H9 (cell line): ENCODE measurements around the gene SHE. TPM values are rescaled to one million over a fixed set of nuclear protein-coding genes. Genes with fewer than 3 reads are reported as not detected.

Experiments
- DNase-seq: peaks from one replicate; pipeline ENCODE4 v3.0.0-alpha.2; 2017
- H2AFZ ChIP-seq: one replicate; pipeline ENCODE4 v1.6.1; 2013; ENCODE audit warnings: mild to moderate bottlenecking, low read length, control low read depth, moderate library complexity
- H2AK5ac ChIP-seq: 2 replicates; pipeline ENCODE4 v1.6.1; 2013; ENCODE audit warnings: low read length, control low read depth, mixed read lengths; ENCODE audit not compliant: insufficient read length
- H2BK120ac ChIP-seq: one replicate; pipeline ENCODE4 v1.6.1; 2013; ENCODE audit warnings: low read depth, mild to moderate bottlenecking, low read length, control low read depth, inconsistent platforms; ENCODE audit not compliant: poor library complexity, severe bottlenecking
- H2BK12ac ChIP-seq: 2 replicates; pipeline ENCODE4 v1.6.1; 2013; ENCODE audit warnings: low read length, control low read depth, mixed read lengths, low read depth; ENCODE audit not compliant: insufficient read length
- H2BK15ac ChIP-seq: 2 replicates; pipeline ENCODE4 v1.6.1; 2013; ENCODE audit warnings: low read depth, low read length, control low read depth
- H2BK20ac ChIP-seq: one replicate; pipeline ENCODE4 v1.6.1; 2013; ENCODE audit warnings: low read depth, mild to moderate bottlenecking, low read length, control low read depth, inconsistent platforms; ENCODE audit not compliant: poor library complexity, severe bottlenecking
- H2BK5ac ChIP-seq: 2 replicates; pipeline ENCODE4 v1.6.1; 2013; ENCODE audit warnings: low read length, control low read depth, mixed read lengths; ENCODE audit not compliant: insufficient read length
- H3K14ac ChIP-seq: 2 replicates; pipeline ENCODE4 v1.6.1; 2013; ENCODE audit warnings: low read length, control low read depth; ENCODE audit not compliant: insufficient read depth
- H3K18ac ChIP-seq: 2 replicates; pipeline ENCODE4 v1.6.1; 2013; ENCODE audit warnings: low read depth, mild to moderate bottlenecking, mixed read lengths, low read length, control low read depth; ENCODE audit not compliant: insufficient read length
- H3K23ac ChIP-seq: 2 replicates; pipeline ENCODE4 v1.6.1; 2013; ENCODE audit warnings: low read length, control low read depth, mixed read lengths, low read depth; ENCODE audit not compliant: insufficient read length
- H3K23me2 ChIP-seq: 2 replicates; pipeline ENCODE4 v1.6.1; 2013; ENCODE audit warnings: low read depth, mild to moderate bottlenecking, mixed read lengths, low read length, control low read depth; ENCODE audit not compliant: insufficient read length, poor library complexity, severe bottlenecking
- H3K27ac ChIP-seq: 2 replicates; pipeline ENCODE4 v1.5.1; 2013; ENCODE audit warnings: low read length, control low read depth, mixed read lengths, low read depth; ENCODE audit not compliant: insufficient read length
- H3K27me3 ChIP-seq: 2 replicates; pipeline ENCODE4 v1.6.1; 2013; ENCODE audit warnings: low read length, control low read depth, inconsistent platforms; ENCODE audit not compliant: insufficient read depth
- H3K4ac ChIP-seq: 2 replicates; pipeline ENCODE4 v1.6.1; 2013; ENCODE audit warnings: low read depth, mild to moderate bottlenecking, control low read depth, inconsistent platforms, low read length, moderate library complexity
- H3K4me1 ChIP-seq: 2 replicates; pipeline ENCODE4 v1.6.1; 2013; ENCODE audit warnings: low read length, control low read depth, inconsistent platforms; ENCODE audit not compliant: insufficient read depth
- H3K4me2 ChIP-seq: 2 replicates; pipeline ENCODE4 v1.6.1; 2013; ENCODE audit warnings: low read length, control low read depth, mixed read lengths; ENCODE audit not compliant: insufficient read length, insufficient read depth
- H3K56ac ChIP-seq: 2 replicates; pipeline ENCODE4 v1.6.1; 2013; ENCODE audit warnings: low read depth, mild to moderate bottlenecking, mixed read lengths, low read length, control low read depth; ENCODE audit not compliant: insufficient read length
- H3K79me1 ChIP-seq: 2 replicates; pipeline ENCODE4 v1.6.1; 2013; ENCODE audit warnings: low read depth, mild to moderate bottlenecking, moderate library complexity, low read length, control low read depth, inconsistent platforms; ENCODE audit not compliant: insufficient read depth, poor library complexity, severe bottlenecking
- H3K79me2 ChIP-seq: 2 replicates; pipeline ENCODE4 v1.6.1; 2013; ENCODE audit warnings: low read length, control low read depth, inconsistent platforms; ENCODE audit not compliant: insufficient read depth
- H3K9ac ChIP-seq: 2 replicates; pipeline ENCODE4 v1.6.1; 2013; ENCODE audit warnings: low read length, control low read depth, mixed read lengths; ENCODE audit not compliant: insufficient read length; ENCODE audit errors: extremely low read depth
- H3K9me3 ChIP-seq: one replicate; pipeline ENCODE4 v1.6.1; 2013; ENCODE audit warnings: low read depth, low read length, inconsistent platforms; ENCODE audit not compliant: control insufficient read depth
- H3T11ph ChIP-seq: one replicate; pipeline ENCODE4 v1.6.1; 2013; ENCODE audit warnings: mild to moderate bottlenecking, low read length, control low read depth, inconsistent platforms
- H4K20me1 ChIP-seq: one replicate; pipeline ENCODE4 v1.6.1; 2013; ENCODE audit not compliant: control insufficient read depth, insufficient read length, insufficient read depth
- H4K5ac ChIP-seq: 2 replicates; pipeline ENCODE4 v1.6.1; 2013; ENCODE audit warnings: low read depth, mild to moderate bottlenecking, mixed read lengths, low read length, control low read depth; ENCODE audit not compliant: insufficient read length
- H4K8ac ChIP-seq: replicated peaks from 2 replicates; pipeline ENCODE4 v1.6.1; 2013; ENCODE audit warnings: low read length, control low read depth, mixed read lengths, low read depth; ENCODE audit not compliant: insufficient read length
- H4K91ac ChIP-seq: 2 replicates; pipeline ENCODE4 v1.6.1; 2013; ENCODE audit warnings: low read depth, mild to moderate bottlenecking, moderate library complexity, mixed read lengths, low read length, control low read depth; ENCODE audit not compliant: insufficient read length
- H3K27ac Mint-ChIP-seq, 3 experiments: 2 replicates in 2 of 3; 3 replicates in 1 of 3; pipeline ENCODE4 v1.8.0; 2020 to 2021; ENCODE audit warnings: mixed read lengths in 3 of 3, mild to moderate bottlenecking in 1 of 3, moderate library complexity in 1 of 3
- H3K27me3 Mint-ChIP-seq: 2 replicates; pipeline ENCODE4 v1.8.0; 2021; ENCODE audit warnings: low read depth, mild to moderate bottlenecking, moderate library complexity, mixed read lengths
- H3K36me3 Mint-ChIP-seq, 3 experiments: 2 replicates in 2 of 3; 3 replicates in 1 of 3; pipeline ENCODE4 v1.8.0; 2020 to 2021; ENCODE audit warnings: low read depth in 3 of 3, mixed read lengths in 3 of 3; ENCODE audit not compliant: insufficient read depth in 1 of 3
- H3K4me1 Mint-ChIP-seq, 2 experiments: 2 replicates each; pipeline ENCODE4 v1.8.0; 2020; ENCODE audit warnings: mixed read lengths in 2 of 2
- H3K4me3 Mint-ChIP-seq, 2 experiments: 2 replicates in 1 of 2; 3 replicates in 1 of 2; pipeline ENCODE4 v1.8.0; 2020 to 2021; ENCODE audit warnings: mild to moderate bottlenecking in 2 of 2, mixed read lengths in 2 of 2, moderate library complexity in 1 of 2
- H3K9me3 Mint-ChIP-seq, 2 experiments: 2 replicates in 1 of 2; 3 replicates in 1 of 2; pipeline ENCODE4 v1.8.0; 2020; ENCODE audit warnings: mild to moderate bottlenecking in 2 of 2, mixed read lengths in 2 of 2, moderate library complexity in 1 of 2
- WGBS: extraction: QIAGEN DNeasy Blood & Tissue Kit; methylation state at CpG from one replicate; pipeline ENCODE4 v1.1.7; 2013; ENCODE audit warnings: missing lambda C conversion rate, low lambda C conversion rate, mixed read lengths; ENCODE audit not compliant: insufficient read length; ENCODE audit errors: extremely low coverage; 5-methylcytosine and 5-hydroxymethylcytosine counted together
- total RNA-seq: library from RNA; stranded (reverse); gene quantifications from 2 replicates; pipeline ENCODE4 v1.2.1, GENCODE V29; 2021
- TF ChIP-seq, protein P1 (sequence below): fragments of 200-600 bp; sonication (generic); conservative IDR thresholded peaks from 3 replicates; pipeline ENCODE4 v1.8.0; 2021; ENCODE audit warnings: antibody characterized with exemption, mild to moderate bottlenecking

Gene SHE
- total RNA-seq, 1 experiment from 2014 or later, result 0.48 TPM

- no peak overlapping the region for H3K23ac ChIP-seq
- H3K18ac ChIP-seq, result no peak overlapping the region
- H3K27me3 ChIP-seq, result no peaks in the 10 kb centered on the region
- no peak overlapping the region for H2AK5ac ChIP-seq
- H3K79me2 ChIP-seq, result no peaks in the 10 kb centered on the region
- no peak overlapping the region for H3K4ac ChIP-seq
- no peak overlapping the region for H2BK15ac ChIP-seq
- Mint-ChIP-seq H3K27me3 (peaks cover 16% of the 10 kb centered on the region), H3K4me1 (0 out of 4 replicates have a peak, but pooled peaks cover 0 to 3% of the 10 kb centered on the region in 2 experiments), H3K9me3 (no peaks in the 10 kb centered on the region), H3K27ac (no peak overlapping the region; a peak in 1 of 7 replicates), H3K4me3 (no peak overlapping the region), H3K36me3 (no peaks in the 10 kb centered on the region)
- H3K4me1 ChIP-seq, result no peaks in the 10 kb centered on the region
- no peak overlapping the region for H2BK5ac ChIP-seq
- TF ChIP-seq, protein P1, sequence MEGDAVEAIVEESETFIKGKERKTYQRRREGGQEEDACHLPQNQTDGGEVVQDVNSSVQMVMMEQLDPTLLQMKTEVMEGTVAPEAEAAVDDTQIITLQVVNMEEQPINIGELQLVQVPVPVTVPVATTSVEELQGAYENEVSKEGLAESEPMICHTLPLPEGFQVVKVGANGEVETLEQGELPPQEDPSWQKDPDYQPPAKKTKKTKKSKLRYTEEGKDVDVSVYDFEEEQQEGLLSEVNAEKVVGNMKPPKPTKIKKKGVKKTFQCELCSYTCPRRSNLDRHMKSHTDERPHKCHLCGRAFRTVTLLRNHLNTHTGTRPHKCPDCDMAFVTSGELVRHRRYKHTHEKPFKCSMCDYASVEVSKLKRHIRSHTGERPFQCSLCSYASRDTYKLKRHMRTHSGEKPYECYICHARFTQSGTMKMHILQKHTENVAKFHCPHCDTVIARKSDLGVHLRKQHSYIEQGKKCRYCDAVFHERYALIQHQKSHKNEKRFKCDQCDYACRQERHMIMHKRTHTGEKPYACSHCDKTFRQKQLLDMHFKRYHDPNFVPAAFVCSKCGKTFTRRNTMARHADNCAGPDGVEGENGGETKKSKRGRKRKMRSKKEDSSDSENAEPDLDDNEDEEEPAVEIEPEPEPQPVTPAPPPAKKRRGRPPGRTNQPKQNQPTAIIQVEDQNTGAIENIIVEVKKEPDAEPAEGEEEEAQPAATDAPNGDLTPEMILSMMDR, result no peak
- H3K14ac ChIP-seq, result no peak overlapping the region
- H3K9ac ChIP-seq, result no peak overlapping the region
- H2BK12ac ChIP-seq, result no peak overlapping the region
- no peak overlapping the region for H4K8ac ChIP-seq
- H4K91ac ChIP-seq, result no peak overlapping the region
- H3K9me3 ChIP-seq, result no peaks in the 10 kb centered on the region
- H3K27ac ChIP-seq, result no peak overlapping the region
- no peaks in the 10 kb centered on the region for H3K23me2 ChIP-seq
- no peak overlapping the region for H2AFZ ChIP-seq
- H3K79me1 ChIP-seq, result no peaks in the 10 kb centered on the region
- H2BK20ac ChIP-seq, result no peak overlapping the region
- H3K4me2 ChIP-seq, result no peak overlapping the region
- H4K5ac ChIP-seq, result no peak overlapping the region
- WGBS, result no CpG with 5 or more reads among the region's 9 CpGs
- DNase-seq, result no peak
- no peaks in the 10 kb centered on the region for H4K20me1 ChIP-seq
- no peak overlapping the region for H3T11ph ChIP-seq
- no peak overlapping the region for H3K56ac ChIP-seq
- H2BK120ac ChIP-seq, result no peak overlapping the region
Measured at GRCh38 chr1:154519591-154519991, 17.4 kb upstream of the SHE start.
